HG03280 (cell line): ENCODE data around the gene IGSF3.

ENCODE experiments used
- ATAC-seq: cut with Tn5 transposase; IDR thresholded peaks from one replicate; pipeline ENCODE4 v1.9.1; 2021; ENCODE audit warnings: mild to moderate bottlenecking, moderate library complexity; ENCODE audit not compliant: unreplicated experiment

The IGSF3 gene

GRCh38 chr1:116686723-116687352 is 19.3 kb upstream of the IGSF3 start:
- ATAC-seq, result no peak

GRCh38 chr1:116686175-116686574 is 18.6 kb upstream of the IGSF3 start:
- no peak for ATAC-seq

DNA sequence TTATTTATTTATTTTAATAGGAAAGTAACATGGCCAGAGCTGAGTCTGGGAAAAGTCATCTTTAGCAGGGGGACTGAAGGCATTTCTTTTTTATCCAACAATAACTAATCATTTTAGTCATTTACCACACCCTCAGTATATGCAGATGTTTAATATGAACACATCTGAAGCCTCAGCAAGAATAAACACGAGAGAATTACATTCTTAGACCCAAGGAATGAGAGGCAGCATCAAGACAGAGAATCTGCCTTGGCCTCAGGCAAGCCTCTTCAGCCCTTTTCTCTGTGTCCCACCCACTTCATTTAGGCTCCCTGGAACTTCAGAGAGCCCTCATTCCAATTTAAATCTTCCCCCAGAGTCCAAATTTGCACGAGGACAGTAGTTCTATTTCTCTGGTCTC is 17.0 kb upstream of the IGSF3 start:
- ATAC-seq, result no peak

GRCh38 chr1:116682641-116683221 is 15.2 kb upstream of the IGSF3 start:
- no peak for ATAC-seq

DNA sequence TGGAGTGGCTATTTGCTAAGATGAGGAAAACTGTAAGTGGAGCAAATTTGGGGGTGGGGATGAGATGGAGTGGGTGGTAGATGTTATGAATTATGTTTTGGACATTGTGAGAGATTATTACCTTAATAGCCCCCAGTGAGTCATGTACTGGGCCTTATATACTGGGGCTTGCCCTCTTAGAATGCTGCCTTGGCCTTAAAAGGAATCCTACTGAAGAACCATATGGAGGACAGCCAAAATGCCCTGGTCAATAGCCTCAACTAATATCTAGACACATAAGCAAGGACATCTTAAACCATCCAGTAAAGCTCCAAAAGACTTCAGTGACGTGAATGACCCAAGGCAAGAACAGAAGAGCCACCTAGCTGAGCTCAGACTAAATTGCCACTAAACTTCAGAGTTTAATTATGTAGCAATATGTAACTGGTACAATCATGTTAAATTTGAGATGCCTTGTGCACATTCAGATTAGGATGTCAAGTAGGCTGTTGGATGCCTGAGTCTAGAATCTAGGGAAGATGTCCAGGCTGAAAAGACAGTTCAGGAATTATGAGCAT is 13.9 kb upstream of the IGSF3 start:
- no peak for ATAC-seq

DNA sequence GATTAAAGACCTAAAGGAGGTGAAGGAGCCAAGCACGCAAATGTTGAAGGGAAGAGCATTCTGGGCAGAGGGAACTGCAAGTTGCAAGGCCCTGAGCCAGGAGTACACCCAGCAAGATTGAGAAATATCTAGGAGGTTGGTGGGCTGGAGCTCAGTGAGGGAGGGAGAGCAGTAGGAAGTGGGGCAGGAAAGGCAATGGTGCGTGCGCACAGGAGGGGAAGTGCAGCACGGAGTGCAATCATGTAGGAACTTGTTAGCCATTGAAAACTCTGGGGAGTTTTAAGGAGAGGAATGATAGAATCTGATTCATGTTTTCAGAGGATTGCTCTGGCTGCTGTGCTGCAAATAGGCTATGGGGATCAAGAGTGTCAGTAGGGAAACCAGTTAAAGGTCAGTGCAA is 13.2 kb upstream of the IGSF3 start:
- ATAC-seq, result no peak

GRCh38 chr1:116679828-116680628 is 12.5 kb upstream of the IGSF3 start:
- ATAC-seq, result no peak

DNA sequence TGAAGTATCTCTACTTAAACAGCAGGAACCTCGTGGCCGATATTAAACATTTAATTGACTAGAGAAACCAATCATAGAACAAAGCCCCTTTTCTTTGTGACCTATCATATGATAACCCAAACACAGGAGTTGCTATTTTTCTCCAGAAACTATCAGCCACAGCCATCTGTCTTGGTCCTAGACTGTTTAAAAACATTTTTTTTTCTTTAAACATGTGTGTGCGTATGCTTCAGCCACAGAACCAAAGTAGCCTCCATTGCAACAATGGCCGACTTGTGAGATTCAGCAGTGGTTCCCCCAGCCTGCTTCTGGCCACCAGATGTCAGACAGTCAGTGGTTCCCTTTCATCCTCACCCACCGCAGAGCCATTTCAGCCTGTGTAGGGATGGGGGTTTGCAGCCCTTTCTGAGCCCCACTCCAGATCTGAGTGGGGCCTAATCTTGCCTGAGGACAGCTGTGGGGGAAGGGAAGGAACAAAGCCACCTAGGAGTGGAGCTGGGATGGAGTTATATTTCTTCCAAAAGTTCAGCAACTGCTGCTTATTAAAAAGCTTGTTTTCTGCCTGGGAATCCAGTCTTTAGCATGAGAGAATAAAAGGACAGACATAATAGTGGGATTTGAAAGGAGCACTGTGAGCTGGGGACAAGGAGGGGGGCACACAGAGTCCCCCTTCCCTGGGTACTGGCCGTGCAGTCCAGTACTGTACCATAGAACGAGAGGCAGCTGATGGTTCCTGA is 11.7 kb upstream of the IGSF3 start:
- ATAC-seq, result no peak

DNA sequence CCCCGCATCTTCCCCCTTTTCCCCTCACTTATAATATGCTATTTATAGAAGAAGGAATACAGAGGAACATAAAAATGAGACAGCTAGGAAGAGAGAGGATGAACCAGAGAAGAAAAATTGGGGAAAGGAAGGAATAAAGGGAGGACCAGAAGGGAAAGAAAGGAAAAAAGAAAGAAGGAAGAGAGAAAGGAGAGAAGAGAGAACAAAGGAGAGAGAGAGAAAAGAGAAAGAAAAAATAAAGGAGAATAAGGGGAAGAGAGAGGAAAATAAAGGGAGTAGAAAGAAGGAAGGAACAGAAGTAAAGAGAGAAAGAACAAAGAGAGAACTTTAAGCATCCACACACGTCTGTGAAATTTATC is 11.2 kb upstream of the IGSF3 start:
- no peak for ATAC-seq

GRCh38 chr1:116677474-116678062 is 10.0 kb upstream of the IGSF3 start:
- no peak for ATAC-seq

GRCh38 chr1:116676291-116676690 is 8.8 kb upstream of the IGSF3 start:
- no peak for ATAC-seq

DNA sequence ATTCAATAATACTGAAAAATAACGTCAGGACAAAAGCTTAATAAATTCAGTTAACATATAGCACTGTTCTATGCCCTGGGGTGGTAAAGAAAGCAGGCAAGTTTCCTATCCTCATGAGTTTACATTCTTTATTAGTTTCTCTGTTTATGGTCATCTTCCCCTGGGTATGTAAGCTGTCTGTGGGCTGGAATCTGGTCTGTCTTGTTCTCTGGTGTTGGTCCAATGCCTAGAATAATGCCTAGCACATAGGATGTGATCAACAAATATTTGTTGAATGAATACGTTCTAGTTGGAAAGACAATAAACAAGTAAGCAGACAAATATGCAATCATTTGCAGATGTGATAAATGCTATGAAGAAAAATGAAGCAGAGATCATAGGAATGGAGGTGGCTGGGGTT is 7.2 kb upstream of the IGSF3 start:
- no peak for ATAC-seq

GRCh38 chr1:116674011-116674531 is 6.5 kb upstream of the IGSF3 start:
- ATAC-seq, result no peak

DNA sequence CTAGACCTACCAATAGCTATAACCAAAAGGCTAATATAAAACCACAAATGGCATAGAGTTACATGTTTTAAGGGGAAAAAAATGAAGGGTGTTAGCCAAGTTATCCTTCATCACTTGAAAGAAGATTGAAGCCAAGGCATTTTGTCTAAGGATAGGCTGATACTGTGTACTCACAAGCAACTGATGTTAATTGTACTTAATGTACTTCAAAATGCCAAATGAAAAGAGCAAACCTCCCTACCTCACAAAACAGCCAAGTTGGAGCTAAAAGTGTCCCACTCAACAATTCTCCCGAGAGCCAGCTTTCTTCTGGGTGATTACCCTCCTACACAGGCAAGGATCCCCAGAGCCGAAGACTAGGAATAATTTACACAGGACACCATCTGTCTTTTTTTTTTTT is 4.4 kb upstream of the IGSF3 start:
- no peak for ATAC-seq

GRCh38 chr1:116671072-116671760 is 3.7 kb upstream of the IGSF3 start:
- ATAC-seq, result no peak

- no peak for ATAC-seq
These were observed 744 bp upstream of the IGSF3 start for GRCh38 chr1:116668277-116668676.

DNA sequence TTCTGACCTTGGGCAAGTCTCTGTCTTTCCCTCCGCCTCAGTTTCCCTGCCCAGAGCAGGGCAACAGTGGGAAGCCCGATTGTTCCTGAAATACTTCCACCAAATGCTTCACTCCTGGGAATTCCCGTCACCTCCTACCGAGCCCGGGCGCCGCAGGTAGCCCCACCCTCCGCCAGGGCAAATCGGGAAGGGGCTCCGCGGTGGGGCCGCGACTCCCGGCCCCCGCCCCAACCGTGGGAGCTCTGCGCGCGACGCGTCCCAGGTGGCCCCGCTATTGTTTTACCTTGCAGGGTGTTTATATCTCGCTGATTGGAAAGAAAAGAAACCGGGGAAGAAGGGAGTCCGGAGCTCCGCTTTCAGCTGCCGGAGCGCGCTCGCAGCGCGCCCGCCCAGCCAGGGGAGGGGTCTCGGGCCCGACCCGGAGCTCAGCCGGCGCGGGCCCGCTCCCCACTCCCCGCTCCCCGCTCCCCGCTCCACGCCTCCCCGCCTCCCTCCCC is 407 bp downstream of the IGSF3 start:
- ATAC-seq, result no peak

GRCh38 chr1:116666187-116667077 is 1.1 kb downstream of the IGSF3 start:
- no peak for ATAC-seq

GRCh38 chr1:116664978-116665371 is 2.6 kb downstream of the IGSF3 start:
- no peak for ATAC-seq
